WERI-Rb-1 (cell line): Measurements from ENCODE around the gene OR1I1.

ENCODE experiments used
- DNase-seq: peaks from one replicate; pipeline ENCODE4 v3.0.0-alpha.2; 2020
- H3K27ac ChIP-seq: fragments of 250-450 bp; sonication (Bioruptor Pico); 2 replicates; pipeline ENCODE4 v1.5.1; 2020; ENCODE audit warnings: mild to moderate bottlenecking, moderate library complexity
- H3K27me3 ChIP-seq: fragments of 250-450 bp; sonication (Bioruptor Pico); 2 replicates; pipeline ENCODE4 v1.5.1; 2021; ENCODE audit warnings: mild to moderate bottlenecking, low read depth, moderate library complexity; ENCODE audit not compliant: insufficient read depth, severe bottlenecking
- H3K36me3 ChIP-seq: fragments of 250-450 bp; sonication (Bioruptor Pico); 2 replicates; pipeline ENCODE4 v1.5.1; 2020; ENCODE audit warnings: mild to moderate bottlenecking, moderate library complexity
- H3K4me3 ChIP-seq: 2 replicates; pipeline ENCODE4 v1.5.1; 2011; ENCODE audit warnings: low read depth, mild to moderate bottlenecking, control low read depth, low read length
- H3K9me3 ChIP-seq: fragments of 250-450 bp; sonication (Bioruptor Pico); 2 replicates; pipeline ENCODE4 v1.5.1; 2021; ENCODE audit warnings: mild to moderate bottlenecking, moderate library complexity; ENCODE audit not compliant: severe bottlenecking
- TF ChIP-seq, protein P1 (sequence below): IDR thresholded peaks from 2 replicates; pipeline ENCODE4 v1.5.1; 2011; ENCODE audit warnings: low read depth, mild to moderate bottlenecking, control low read depth, inconsistent platforms, low read length

The OR1I1 gene

GRCh38 chr19:15113245-15114152 is 31.5 kb downstream of the OR1I1 start:
- H3K4me3 ChIP-seq, result no peak overlapping the region
- no peak overlapping the region for H3K27ac ChIP-seq
- peaks cover 37% of the 10 kb centered on the region for H3K36me3 ChIP-seq

GRCh38 chr19:15114153-15114540 is 32.1 kb downstream of the OR1I1 start:
- no peaks in the 10 kb centered on the region for H3K9me3 ChIP-seq
- DNase-seq, result no peak
- H3K36me3 ChIP-seq, result peaks cover 44% of the 10 kb centered on the region
- no peak overlapping the region for H3K4me3 ChIP-seq
- peaks cover 4% of the 10 kb centered on the region for H3K27me3 ChIP-seq
- TF ChIP-seq, protein P1, sequence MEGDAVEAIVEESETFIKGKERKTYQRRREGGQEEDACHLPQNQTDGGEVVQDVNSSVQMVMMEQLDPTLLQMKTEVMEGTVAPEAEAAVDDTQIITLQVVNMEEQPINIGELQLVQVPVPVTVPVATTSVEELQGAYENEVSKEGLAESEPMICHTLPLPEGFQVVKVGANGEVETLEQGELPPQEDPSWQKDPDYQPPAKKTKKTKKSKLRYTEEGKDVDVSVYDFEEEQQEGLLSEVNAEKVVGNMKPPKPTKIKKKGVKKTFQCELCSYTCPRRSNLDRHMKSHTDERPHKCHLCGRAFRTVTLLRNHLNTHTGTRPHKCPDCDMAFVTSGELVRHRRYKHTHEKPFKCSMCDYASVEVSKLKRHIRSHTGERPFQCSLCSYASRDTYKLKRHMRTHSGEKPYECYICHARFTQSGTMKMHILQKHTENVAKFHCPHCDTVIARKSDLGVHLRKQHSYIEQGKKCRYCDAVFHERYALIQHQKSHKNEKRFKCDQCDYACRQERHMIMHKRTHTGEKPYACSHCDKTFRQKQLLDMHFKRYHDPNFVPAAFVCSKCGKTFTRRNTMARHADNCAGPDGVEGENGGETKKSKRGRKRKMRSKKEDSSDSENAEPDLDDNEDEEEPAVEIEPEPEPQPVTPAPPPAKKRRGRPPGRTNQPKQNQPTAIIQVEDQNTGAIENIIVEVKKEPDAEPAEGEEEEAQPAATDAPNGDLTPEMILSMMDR, result no peak
- no peak overlapping the region for H3K27ac ChIP-seq

More at GRCh38 chr19:15113245-15114152, 31.5 kb downstream of the OR1I1 start:
- TF ChIP-seq, protein P1, result no peak
- Histone ChIP-seq H3K9me3 (no peaks in the 10 kb centered on the region), H3K27me3 (peaks cover 11% of the 10 kb centered on the region)
- no peak for DNase-seq

GRCh38 chr19:15115080-15115479 is 33.1 kb downstream of the OR1I1 start:
- TF ChIP-seq, protein P1, result no peak
- no peak overlapping the region for H3K27ac ChIP-seq
- no peak for DNase-seq
- no peaks in the 10 kb centered on the region for H3K27me3 ChIP-seq
- H3K4me3 ChIP-seq, result no peak overlapping the region
- H3K36me3 ChIP-seq, result peaks cover 53% of the 10 kb centered on the region
- no peaks in the 10 kb centered on the region for H3K9me3 ChIP-seq

DNA sequence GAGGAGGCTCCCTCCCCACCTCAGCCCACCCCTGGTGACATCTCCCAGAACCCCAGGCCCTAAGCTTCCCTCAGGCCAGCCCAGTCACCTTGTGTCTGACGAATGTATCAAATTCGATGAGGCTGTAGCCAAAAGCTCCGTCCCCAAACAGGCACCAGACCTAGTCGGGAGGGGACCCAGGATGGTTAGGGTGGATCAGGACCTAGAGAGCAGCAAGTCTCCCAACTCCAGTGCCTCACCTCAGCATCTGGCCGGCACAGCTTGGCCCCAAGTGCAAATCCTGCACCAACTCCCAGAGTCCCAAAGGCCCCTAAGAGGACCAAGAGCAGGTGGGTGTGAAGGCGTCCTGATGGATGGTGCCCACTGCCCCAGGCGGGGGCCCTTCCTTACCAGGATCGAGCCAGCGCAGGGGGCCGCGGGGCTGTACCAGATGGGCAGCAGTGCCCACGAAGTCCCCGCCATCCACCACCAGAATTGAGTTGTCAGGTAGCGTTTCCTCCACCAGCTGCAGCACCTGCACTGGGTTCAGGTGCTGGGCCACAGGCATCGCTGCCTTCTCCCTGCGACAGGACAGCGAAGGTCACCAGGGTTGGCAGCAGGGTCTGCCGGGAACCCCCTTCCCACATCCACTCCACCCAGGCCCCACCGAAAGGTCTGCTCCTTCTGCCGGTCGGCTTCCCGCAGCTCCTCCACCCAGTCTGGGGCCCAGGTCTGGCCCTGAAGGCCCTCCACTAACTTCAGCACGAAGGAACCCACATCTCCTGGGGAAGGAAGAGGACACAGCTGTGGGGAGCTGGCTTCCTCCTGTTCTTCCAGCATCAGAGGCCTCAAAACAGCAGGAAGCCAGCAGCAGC is 34.0 kb downstream of the OR1I1 start:
- Histone ChIP-seq H3K4me3 (no peak overlapping the region), H3K27me3 (no peaks in the 10 kb centered on the region), H3K9me3 (no peaks in the 10 kb centered on the region), H3K27ac (no peak overlapping the region), H3K36me3 (peaks cover 62% of the 10 kb centered on the region)
- DNase-seq, result no peak
- TF ChIP-seq, protein P1, result no peak

DNA sequence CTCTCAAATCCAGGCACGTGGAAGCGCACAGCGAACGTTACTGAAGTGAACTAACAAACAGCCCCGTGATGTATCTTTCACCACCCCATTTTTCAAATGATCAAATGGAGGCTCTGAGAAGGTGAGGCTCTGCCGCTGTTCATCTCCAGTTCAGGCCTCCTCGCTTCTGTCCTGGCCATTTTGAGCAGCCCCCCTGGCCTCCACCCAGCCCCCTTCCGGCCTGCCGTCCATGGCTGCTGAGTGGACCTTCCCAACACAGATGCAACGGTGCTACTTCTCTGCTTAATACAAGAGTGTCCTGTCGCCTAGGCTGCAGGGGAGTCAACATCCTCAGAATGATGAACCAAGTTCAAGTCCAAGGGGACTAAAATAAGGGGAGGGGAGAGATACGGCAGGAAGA is 34.8 kb downstream of the OR1I1 start:
- Histone ChIP-seq H3K4me3 (no peak overlapping the region), H3K9me3 (no peaks in the 10 kb centered on the region), H3K27ac (no peak overlapping the region), H3K27me3 (no peaks in the 10 kb centered on the region), H3K36me3 (peaks cover 65% of the 10 kb centered on the region)
- TF ChIP-seq, protein P1, result no peak
- DNase-seq, result no peak
